Nephron (organoid): ENCODE data around the gene ZBP1.

ENCODE experiments used
- H3K27ac Mint-ChIP-seq, 3 experiments: 2 replicates each; pipeline ENCODE4 v1.8.0; 2020; ENCODE audit warnings: mixed read lengths in 3 of 3, mild to moderate bottlenecking in 2 of 3, moderate library complexity in 1 of 3
- H3K27me3 Mint-ChIP-seq: 2 replicates; pipeline ENCODE4 v1.8.0; 2021; ENCODE audit warnings: low read depth, mild to moderate bottlenecking, moderate library complexity, mixed read lengths
- H3K36me3 Mint-ChIP-seq: 2 replicates; pipeline ENCODE4 v1.8.0; 2020; ENCODE audit warnings: low read depth, mixed read lengths
- H3K4me1 Mint-ChIP-seq: 2 replicates; pipeline ENCODE4 v1.8.0; 2020; ENCODE audit warnings: mixed read lengths
- H3K4me3 Mint-ChIP-seq, 3 experiments: 2 replicates each; pipeline ENCODE4 v1.8.0; 2020; ENCODE audit warnings: mild to moderate bottlenecking in 3 of 3, mixed read lengths in 3 of 3, moderate library complexity in 2 of 3
- H3K9me3 Mint-ChIP-seq: 2 replicates; pipeline ENCODE4 v1.8.0; 2020; ENCODE audit warnings: mixed read lengths
- CTCF ChIP-seq, 3 experiments: fragments of 200-600 bp; sonication (generic); IDR thresholded peaks; one replicate each; pipeline ENCODE4 v1.5.0; 2021; ENCODE audit warnings: antibody characterized with exemption in 3 of 3; ENCODE audit not compliant: unreplicated experiment in 3 of 3

Gene ZBP1

DNA sequence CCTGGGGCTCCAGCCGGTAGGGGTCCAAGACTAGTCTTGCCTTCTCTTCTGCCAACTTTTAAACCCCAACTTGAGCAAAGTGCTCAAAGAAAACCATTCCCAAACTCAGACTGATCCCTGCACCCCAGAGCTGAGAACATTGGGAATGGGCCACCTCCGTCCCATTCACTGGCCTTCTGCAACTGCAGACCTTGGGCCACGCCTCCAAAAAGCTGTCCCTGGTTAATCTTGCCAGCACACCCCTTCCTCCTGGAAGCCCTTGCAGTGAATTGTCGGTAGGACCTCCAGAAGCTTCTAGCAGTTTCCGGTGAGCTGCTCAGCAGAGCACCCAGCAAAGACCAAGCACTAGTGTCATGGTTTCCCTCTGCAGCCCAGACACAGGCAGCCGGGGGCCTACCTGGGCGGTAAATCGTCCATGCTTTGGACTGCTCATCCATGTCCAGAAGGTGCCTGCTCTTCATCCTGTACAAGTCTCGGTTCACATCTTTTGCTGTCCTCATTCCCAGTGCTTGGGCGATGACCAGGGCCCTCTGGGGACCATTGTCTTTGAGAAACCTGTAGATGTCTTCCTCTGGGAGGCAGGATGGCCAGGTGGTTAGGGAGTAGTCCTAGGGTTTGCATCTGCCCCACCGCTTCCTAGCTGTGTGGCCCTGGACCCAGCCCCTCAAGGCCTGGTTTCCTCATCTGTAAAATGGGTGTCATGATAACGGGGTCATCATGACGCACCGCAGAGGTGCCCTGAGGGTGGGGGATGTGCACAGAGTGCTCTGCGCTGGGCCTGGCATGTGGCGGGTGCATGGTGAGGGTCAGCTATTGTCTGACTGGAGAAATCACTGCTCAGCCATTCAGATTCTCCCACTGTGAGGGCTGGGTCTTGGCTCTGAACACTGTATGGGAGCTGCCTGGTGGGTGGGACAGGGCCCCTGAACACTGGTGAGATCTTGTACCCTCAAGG lies 5.5 kb downstream of the ZBP1 start:
- peaks cover 9% of the 10 kb centered on the region for H3K4me1 Mint-ChIP-seq
- no peak for TF ChIP-seq CTCF (IDR thresholded peaks at IDR 0.05; ENCODE audit: unreplicated experiment in 3 of 3)
- H3K36me3 Mint-ChIP-seq, result no peaks in the 10 kb centered on the region
- peaks cover 24% of the 10 kb centered on the region for H3K27me3 Mint-ChIP-seq
- H3K9me3 Mint-ChIP-seq, result no peaks in the 10 kb centered on the region
- no peak overlapping the region for H3K4me3 Mint-ChIP-seq
- no peak overlapping the region for H3K27ac Mint-ChIP-seq

DNA sequence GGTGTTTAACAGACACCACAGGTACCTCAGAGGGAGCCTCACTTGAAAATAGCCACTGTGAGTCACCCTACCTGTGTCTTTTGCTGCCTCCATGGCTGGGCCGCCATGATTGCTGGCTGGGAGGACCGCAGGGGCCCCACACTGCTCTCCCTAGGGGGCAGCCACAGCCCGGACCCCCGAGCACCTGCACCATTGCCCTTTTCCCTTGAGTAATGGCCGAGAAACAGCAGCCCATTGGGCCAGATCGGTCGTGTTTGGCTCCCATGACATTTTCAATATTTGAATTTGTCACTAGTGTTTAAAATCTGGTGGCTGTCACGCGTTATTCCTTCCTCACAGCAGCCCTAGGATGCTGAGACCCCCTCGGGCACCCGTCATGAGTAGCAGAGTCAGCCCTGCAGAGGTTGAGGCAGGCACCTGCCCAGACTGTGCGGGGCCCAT lies 6.7 kb downstream of the ZBP1 start:
- Mint-ChIP-seq H3K9me3 (no peaks in the 10 kb centered on the region), H3K4me3 (no peak overlapping the region), H3K4me1 (peaks cover 11% of the 10 kb centered on the region), H3K36me3 (no peaks in the 10 kb centered on the region), H3K27me3 (peaks cover 22% of the 10 kb centered on the region), H3K27ac (no peak overlapping the region)
- TF ChIP-seq CTCF (IDR thresholded peaks at IDR 0.05; ENCODE audit: unreplicated experiment in 3 of 3), result no peak

DNA sequence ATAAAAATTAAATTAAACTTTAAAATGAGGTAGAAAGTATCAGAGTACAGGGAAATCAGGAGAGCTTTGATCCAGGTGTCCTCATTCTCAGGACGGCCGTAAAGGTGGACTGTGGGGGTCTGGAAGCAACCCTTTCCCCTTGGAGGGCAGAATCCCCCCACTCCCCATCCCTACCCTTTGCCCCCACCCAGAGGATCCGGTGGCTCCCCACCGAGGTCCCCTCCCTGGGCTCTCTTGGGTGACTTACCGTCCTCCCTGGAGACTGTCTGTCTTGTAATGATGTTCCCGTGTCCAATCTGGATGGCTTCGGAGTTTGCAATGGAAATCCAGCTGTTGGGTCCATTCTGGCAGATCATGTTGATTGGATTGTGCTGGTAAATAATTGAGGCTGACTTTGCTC lies 7.3 kb downstream of the ZBP1 start:
- no peak overlapping the region for H3K27ac Mint-ChIP-seq

DNA sequence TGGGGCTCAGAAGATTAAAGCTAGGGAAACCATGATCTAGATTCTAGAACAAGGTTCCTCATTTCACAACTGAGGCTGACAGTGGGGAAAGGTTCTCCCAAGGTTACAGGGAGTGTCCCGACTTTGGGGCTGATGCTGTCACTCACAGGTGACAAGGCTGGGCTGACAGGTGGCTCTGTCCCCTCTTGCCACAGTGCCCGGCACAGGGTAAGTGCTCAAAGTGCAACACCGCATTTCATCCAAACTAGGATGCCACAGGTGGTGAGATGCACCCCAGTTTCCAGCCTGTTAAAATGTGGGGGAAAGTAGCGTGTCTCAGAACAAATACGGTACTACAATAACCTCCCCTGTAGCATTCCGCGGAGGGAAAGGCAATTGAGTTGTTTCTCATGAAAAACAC lies 7.8 kb downstream of the ZBP1 start:
- Mint-ChIP-seq H3K36me3 (no peaks in the 10 kb centered on the region), H3K4me3 (no peak overlapping the region), H3K9me3 (no peaks in the 10 kb centered on the region), H3K27ac (no peak overlapping the region), H3K4me1 (peaks cover 11% of the 10 kb centered on the region), H3K27me3 (peaks cover 18% of the 10 kb centered on the region)
- TF ChIP-seq CTCF (IDR thresholded peaks at IDR 0.05; ENCODE audit: unreplicated experiment in 3 of 3), result no peak

More for the DNA sequence above, 7.3 kb downstream of the ZBP1 start:
- no peaks in the 10 kb centered on the region for H3K9me3 Mint-ChIP-seq
- H3K36me3 Mint-ChIP-seq, result no peaks in the 10 kb centered on the region
- H3K27me3 Mint-ChIP-seq, result peaks cover 18% of the 10 kb centered on the region
- no peak for TF ChIP-seq CTCF (IDR thresholded peaks at IDR 0.05; ENCODE audit: unreplicated experiment in 3 of 3)
- H3K4me1 Mint-ChIP-seq, result peaks cover 11% of the 10 kb centered on the region
- no peak overlapping the region for H3K4me3 Mint-ChIP-seq

GRCh38 chr20:57611586-57612311 lies 8.5 kb downstream of the ZBP1 start:
- H3K36me3 Mint-ChIP-seq, result no peaks in the 10 kb centered on the region
- H3K27ac Mint-ChIP-seq, result no peak overlapping the region
- peaks cover 12% of the 10 kb centered on the region for H3K27me3 Mint-ChIP-seq
- no peak for TF ChIP-seq CTCF (IDR thresholded peaks at IDR 0.05; ENCODE audit: unreplicated experiment in 3 of 3)
- peaks cover 11% of the 10 kb centered on the region for H3K4me1 Mint-ChIP-seq
- no peak overlapping the region for H3K4me3 Mint-ChIP-seq
- no peaks in the 10 kb centered on the region for H3K9me3 Mint-ChIP-seq
